Activated CD4-positive, alpha-beta T cell treated with anti-CD3 and anti-CD28 coated beads, Interleukin-2, amount 10 ng/mL, durations not matched to agents 24 days and 14 days (primary cell): ENCODE measurements around the gene RPL36A. TPM values are rescaled to one million over a fixed set of nuclear protein-coding genes. Genes with fewer than 3 reads are reported as not detected.

ENCODE experiments used
- DNase-seq: peaks from one replicate; pipeline ENCODE4 v3.0.0; 2022
- H3K27ac Mint-ChIP-seq: one replicate; pipeline ENCODE4 v1.8.0; 2022; ENCODE audit warnings: mild to moderate bottlenecking, mixed read lengths
- H3K27me3 Mint-ChIP-seq: one replicate; pipeline ENCODE4 v1.8.0; 2022; ENCODE audit warnings: mixed read lengths
- H3K36me3 Mint-ChIP-seq: one replicate; pipeline ENCODE4 v1.8.0; 2022; ENCODE audit warnings: low read depth, mild to moderate bottlenecking, mixed read lengths
- H3K4me1 Mint-ChIP-seq: one replicate; pipeline ENCODE4 v1.8.0; 2021; ENCODE audit warnings: mixed read lengths
- H3K4me3 Mint-ChIP-seq: one replicate; pipeline ENCODE4 v1.8.0; 2022; ENCODE audit warnings: mild to moderate bottlenecking, moderate library complexity, mixed read lengths
- H3K9me3 Mint-ChIP-seq: one replicate; pipeline ENCODE4 v1.8.0; 2021; ENCODE audit warnings: mixed read lengths
- intact Hi-C: fragments of 100-400 bp; cut with micrococcal nuclease; formaldehyde crosslinking; loops from one replicate; pipeline ENCODE4 v1.15.1; 2023
- total RNA-seq: library from RNA; stranded (reverse); gene quantifications from 2 replicates; pipeline ENCODE4 v1.2.3, GENCODE V29; 2022

The RPL36A gene
- 252 and 278 TPM in 2 replicates for total RNA-seq

DNA sequence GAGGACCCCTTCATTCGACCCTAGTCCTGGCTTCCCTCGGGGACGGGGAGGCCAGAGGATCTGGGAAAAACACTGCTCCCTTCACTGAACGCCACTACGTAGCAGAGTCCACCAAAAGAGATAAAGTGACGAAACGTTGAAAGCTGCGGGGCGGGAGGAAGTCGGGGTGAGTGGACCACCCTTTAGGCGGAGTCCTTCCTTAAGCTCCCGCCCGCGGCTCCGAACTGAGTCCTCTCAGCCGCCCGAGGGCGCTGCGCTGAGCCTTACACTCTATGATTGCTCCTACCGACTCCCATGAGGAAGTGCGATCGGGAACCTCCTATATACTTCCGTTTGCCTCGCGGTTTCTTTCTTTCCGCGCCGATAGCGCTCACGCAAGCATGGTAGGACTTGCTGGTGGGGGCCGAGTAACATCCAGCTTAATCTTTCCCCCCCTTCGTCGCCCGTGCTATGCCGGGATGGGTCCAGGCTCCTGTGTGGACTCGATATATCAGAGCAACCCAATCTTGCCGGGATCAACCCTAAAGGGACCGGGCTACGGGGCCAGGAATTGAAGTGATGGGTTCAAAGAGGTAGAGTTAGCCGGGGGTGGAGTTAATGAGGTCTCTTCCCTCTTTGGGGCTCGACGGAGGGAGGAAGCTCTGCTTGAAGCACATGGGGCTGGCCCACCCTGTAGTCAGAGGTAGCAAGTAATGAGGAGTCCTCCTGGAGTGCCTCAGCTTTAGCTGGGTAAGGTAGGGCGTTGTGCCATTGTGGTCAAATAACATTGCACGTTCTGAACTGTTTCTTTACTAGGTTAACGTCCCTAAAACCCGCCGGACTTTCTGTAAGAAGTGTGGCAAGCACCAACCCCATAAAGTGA, at the start of gene RPL36A:
TSS of gene RPL36A (plus strand) at position 348 of the 862 bp plus-strand sequence. CDS start at position 381, 33 bp downstream.
- H3K4me3 Mint-ChIP-seq = peak within 1 kb of the TSS; percentile 97
- peak; percentile 94 for DNase-seq
- H3K9me3 Mint-ChIP-seq = no peaks in the 10 kb centered on the region
- H3K27ac Mint-ChIP-seq = peak within 1 kb of the TSS; percentile 98
- H3K36me3 Mint-ChIP-seq = peaks cover 41% of the 10 kb centered on the region
- H3K4me1 Mint-ChIP-seq = peaks cover 10% of the 10 kb centered on the region
- H3K27me3 Mint-ChIP-seq = no peaks in the 10 kb centered on the region
- intact Hi-C loops = loop anchor here (1.0 to 5.0 kb wide), 3 partner anchors 16 to 569 kb away; partner anchors contain the start of genes CSTF2, GLA and TIMM8A

DNA sequence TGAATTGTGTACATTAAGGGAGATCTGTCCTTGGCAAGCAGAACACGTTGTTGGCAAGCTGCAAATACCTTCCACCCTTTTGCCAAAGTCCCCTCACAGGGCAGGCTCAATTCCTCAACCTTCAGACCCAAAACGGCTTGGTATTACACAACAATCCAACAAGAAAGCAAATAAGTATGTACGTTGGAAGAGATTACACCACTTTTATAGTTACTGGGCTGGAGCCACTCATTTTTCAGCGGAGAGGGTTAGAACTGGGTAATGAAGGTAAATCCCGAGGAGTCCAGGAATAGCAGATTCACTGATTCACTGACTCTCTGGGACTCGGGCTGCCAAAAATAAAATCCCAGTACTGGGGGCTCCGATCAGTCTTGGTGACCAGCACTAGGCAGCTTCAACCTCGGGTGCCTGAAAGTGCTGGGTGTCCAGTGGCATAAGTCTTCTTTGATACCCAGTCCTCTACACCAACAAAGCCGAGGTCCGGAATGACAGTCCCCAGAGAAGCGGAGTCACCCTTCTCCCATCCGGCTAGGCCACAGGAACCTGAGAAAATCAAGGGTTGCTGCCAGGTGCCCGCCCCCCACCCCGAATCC, 42.9 kb upstream of the RPL36A start:
- H3K36me3 Mint-ChIP-seq = peaks cover 17% of the 10 kb centered on the region
- H3K4me3 Mint-ChIP-seq = peak overlapping the region; percentile 92
- H3K27me3 Mint-ChIP-seq = no peaks in the 10 kb centered on the region
- H3K27ac Mint-ChIP-seq = peak overlapping the region; percentile 93
- DNase-seq = no peak
- intact Hi-C loops = loop anchor here (1.0 to 10.0 kb wide), 5 partner anchors 42 to 531 kb away; partner anchors contain the start of genes CENPI, GLA, HNRNPH2 and TRMT2B
- peaks cover 2% of the 10 kb centered on the region for H3K4me1 Mint-ChIP-seq
- no peaks in the 10 kb centered on the region for H3K9me3 Mint-ChIP-seq

DNA sequence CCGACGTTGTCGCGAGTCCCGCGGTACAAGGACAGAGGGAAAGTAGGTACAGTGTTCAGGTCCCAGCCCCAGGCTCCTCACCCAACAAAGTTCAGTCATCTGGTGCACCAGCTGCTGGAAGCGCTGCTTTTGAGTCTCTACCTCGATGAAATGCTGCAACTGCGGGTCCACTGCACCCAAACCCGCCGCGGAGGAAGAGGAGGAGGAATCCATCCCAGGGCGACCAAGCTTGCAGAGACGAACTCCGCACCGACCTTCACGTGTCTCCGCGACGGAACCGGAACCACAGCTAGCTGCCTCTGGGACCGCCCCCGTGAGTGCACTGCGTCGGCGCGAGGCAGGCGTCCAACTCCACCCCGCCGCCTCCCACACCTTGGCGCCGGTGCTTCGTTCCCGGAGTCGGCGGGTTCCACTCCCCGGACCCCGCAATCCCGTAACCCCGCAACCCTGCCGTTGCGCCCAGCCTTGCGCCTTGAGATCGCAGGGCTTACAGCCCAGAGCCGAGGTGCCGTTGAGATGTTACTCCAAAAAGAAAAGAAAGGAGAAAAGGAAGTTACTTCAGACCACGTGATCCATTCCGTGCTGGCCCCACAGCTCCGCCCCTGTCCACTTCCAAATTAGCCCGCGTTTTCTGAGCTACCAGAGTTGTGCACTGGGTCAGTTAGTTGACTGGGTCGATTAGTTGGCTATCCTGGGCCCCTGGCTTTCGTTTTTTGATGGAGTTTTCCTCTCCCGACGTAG, 42.2 kb upstream of the RPL36A start, which contains the start of gene TIMM8A:
TSS of gene TIMM8A (minus strand) at position 291 of the 741 bp plus-strand sequence. CDS start at position 213, 78 bp downstream.
- peak; percentile 94 for DNase-seq
- peak within 1 kb of the TSS; percentile 92 for H3K4me3 Mint-ChIP-seq
- peaks cover 2% of the 10 kb centered on the region for H3K4me1 Mint-ChIP-seq
- H3K9me3 Mint-ChIP-seq = no peaks in the 10 kb centered on the region
- H3K36me3 Mint-ChIP-seq = peaks cover 17% of the 10 kb centered on the region
- peak within 1 kb of the TSS; percentile 93 for H3K27ac Mint-ChIP-seq
- H3K27me3 Mint-ChIP-seq = no peaks in the 10 kb centered on the region
- intact Hi-C loops = loop anchor here (1.0 to 10.0 kb wide), 5 partner anchors 42 to 531 kb away; partner anchors contain the start of genes CENPI, GLA, HNRNPH2 and TRMT2B

DNA sequence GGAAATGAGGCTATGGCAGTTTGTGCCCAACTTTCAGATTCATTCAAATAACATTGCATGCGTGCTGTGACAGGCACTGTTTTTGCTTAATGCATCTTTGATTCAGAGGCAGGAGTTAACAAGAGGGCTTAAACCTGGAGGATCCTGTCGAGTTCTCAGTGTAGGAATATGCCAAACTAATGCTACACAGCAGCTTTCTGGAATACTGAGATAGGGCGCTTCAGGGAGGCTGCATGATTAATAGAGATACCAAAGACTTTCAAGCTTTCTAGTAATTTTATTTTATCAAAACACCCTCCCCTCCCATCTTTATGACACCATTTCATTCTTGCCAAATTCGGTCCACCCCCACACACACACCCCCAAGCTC, 41.6 kb upstream of the RPL36A start:
- H3K4me1 Mint-ChIP-seq = peaks cover 2% of the 10 kb centered on the region
- DNase-seq = no peak
- H3K36me3 Mint-ChIP-seq = peaks cover 15% of the 10 kb centered on the region
- peak overlapping the region; percentile 93 for H3K27ac Mint-ChIP-seq
- H3K4me3 Mint-ChIP-seq = peak overlapping the region; percentile 92
- intact Hi-C loops = loop anchor here (2.0 to 10.0 kb wide), 4 partner anchors 58 to 532 kb away; partner anchors contain the start of genes CENPI, GLA, HNRNPH2 and TRMT2B
- H3K9me3 Mint-ChIP-seq = no peaks in the 10 kb centered on the region
- H3K27me3 Mint-ChIP-seq = no peaks in the 10 kb centered on the region

DNA sequence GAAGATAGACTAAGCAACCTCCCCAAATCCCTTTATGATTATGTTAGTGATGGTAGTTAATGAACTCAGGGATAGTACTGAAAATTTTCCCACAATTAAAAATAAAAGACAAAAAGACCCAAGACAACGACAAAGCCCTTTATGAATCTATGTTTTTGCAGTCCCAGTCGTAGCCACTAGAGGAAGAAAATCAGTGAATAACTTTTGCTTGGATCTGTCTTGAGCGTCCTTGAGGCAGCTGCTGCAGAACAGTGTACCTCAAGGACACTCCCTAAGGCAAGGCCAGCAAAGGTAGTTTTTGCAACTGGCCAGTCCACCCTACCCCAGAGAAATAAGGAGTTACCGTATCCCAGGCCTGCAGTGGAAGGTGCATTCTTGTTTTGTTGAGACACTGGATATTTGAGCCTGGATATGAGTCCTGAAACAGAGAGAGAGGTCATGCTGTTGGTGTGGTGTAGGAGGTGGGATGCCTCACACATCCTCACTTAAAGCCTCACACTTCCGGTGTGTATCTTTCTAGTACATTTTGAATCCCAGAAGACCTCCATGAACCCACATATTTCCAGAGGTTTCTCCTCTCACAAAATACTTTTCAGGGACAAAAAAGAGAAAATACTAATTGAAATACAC, 33.5 kb upstream of the RPL36A start:
- H3K27me3 Mint-ChIP-seq = peaks cover 1% of the 10 kb centered on the region
- intact Hi-C loops = no loop called here
- H3K27ac Mint-ChIP-seq = no peak overlapping the region
- H3K4me3 Mint-ChIP-seq = no peak overlapping the region
- no peaks in the 10 kb centered on the region for H3K4me1 Mint-ChIP-seq
- no peak for DNase-seq
- no peaks in the 10 kb centered on the region for H3K9me3 Mint-ChIP-seq
- H3K36me3 Mint-ChIP-seq = no peaks in the 10 kb centered on the region

DNA sequence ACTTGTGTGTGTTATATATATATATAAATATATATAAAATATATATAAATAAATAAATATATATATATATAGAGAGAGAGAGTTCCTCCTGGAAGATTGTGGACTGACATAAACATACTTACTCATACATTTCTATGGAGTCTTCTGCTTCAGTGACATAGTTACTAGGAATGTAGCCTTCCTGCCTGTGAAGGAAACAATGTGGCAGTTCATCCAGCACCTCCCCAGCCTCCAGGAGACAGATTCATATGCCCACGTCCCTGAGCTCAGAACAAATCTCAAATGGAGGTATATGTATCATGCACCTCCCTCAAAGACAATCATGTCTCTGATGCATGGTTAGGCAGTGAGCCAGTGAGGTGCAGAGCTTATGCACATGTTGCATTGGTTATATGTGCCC, 30.8 kb upstream of the RPL36A start:
- H3K4me1 Mint-ChIP-seq = no peaks in the 10 kb centered on the region
- H3K4me3 Mint-ChIP-seq = no peak overlapping the region
- no peak overlapping the region for H3K27ac Mint-ChIP-seq
- H3K27me3 Mint-ChIP-seq = peaks cover 3% of the 10 kb centered on the region
- intact Hi-C loops = no loop called here
- DNase-seq = no peak
- no peaks in the 10 kb centered on the region for H3K36me3 Mint-ChIP-seq
- no peaks in the 10 kb centered on the region for H3K9me3 Mint-ChIP-seq

DNA sequence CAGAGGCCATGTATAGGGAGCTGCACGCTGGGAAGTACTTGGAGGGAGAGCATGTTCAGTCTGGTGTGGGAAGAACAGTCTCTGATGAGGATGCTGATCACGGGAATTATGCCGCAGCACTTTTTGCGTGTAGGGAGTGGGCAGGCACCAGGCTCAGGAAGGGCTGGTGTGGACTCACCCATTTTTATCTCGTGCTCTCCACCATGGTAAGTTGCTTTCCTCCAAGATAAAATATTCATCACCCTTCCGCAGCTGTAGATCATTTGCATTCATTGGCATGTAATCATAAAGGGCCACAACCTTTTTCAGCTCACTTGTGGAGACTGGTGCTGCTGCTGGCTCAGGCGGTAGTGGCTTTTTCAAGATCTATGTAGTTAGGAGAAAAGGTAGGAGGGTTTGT, 30.4 kb upstream of the RPL36A start:
- H3K4me1 Mint-ChIP-seq = no peaks in the 10 kb centered on the region
- H3K36me3 Mint-ChIP-seq = no peaks in the 10 kb centered on the region
- H3K9me3 Mint-ChIP-seq = no peaks in the 10 kb centered on the region
- no peak for DNase-seq
- H3K27ac Mint-ChIP-seq = no peak overlapping the region
- intact Hi-C loops = no loop called here
- H3K27me3 Mint-ChIP-seq = peaks cover 3% of the 10 kb centered on the region
- no peak overlapping the region for H3K4me3 Mint-ChIP-seq

DNA sequence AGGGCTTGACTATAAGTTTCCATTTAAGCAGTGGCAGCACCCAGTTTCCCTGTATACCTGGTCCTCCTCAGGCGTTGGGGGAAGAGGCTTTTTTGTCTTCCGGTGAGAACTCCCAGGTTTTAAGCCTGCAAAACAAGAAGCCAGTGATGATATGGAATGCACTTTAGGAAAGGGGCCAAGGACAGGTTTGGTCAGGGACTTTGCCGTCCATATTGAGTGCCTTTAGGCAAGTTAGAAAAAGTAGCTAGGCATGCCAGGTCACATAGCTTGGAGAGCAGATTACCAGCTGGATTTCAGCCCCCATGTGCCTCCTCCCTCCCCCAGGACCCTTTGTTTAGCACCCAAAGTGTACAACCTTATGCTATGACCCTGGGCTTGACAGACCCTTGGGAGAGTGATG, 28.7 kb upstream of the RPL36A start:
- Mint-ChIP-seq H3K4me3 (no peak overlapping the region), H3K9me3 (no peaks in the 10 kb centered on the region), H3K27me3 (peaks cover 2% of the 10 kb centered on the region), H3K27ac (no peak overlapping the region), H3K4me1 (no peaks in the 10 kb centered on the region), H3K36me3 (no peaks in the 10 kb centered on the region)
- no peak for DNase-seq
- intact Hi-C loops = no loop called here

DNA sequence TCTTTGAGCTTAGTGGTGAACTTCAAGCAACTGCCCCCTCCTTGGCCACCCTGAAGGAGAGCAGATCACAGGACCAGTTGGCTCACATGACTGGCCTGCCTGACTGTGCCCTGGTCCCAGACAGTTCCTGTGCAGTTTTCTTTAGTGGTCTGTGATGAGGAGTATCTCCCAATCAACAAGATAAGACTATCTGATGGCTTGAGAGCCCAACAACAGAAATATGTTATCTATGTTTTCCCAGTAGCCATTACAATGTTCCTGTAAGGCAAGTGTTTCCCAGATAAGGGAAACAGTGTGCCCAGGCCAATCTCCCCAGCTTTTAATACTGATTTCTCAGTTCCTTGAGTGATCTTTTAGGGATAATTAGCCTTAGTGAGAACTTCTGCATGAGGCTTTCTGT, 28.1 kb upstream of the RPL36A start:
- Mint-ChIP-seq H3K36me3 (no peaks in the 10 kb centered on the region), H3K27me3 (peaks cover 2% of the 10 kb centered on the region), H3K4me3 (no peak overlapping the region), H3K9me3 (no peaks in the 10 kb centered on the region), H3K4me1 (no peaks in the 10 kb centered on the region), H3K27ac (no peak overlapping the region)
- intact Hi-C loops = no loop called here
- DNase-seq = no peak

DNA sequence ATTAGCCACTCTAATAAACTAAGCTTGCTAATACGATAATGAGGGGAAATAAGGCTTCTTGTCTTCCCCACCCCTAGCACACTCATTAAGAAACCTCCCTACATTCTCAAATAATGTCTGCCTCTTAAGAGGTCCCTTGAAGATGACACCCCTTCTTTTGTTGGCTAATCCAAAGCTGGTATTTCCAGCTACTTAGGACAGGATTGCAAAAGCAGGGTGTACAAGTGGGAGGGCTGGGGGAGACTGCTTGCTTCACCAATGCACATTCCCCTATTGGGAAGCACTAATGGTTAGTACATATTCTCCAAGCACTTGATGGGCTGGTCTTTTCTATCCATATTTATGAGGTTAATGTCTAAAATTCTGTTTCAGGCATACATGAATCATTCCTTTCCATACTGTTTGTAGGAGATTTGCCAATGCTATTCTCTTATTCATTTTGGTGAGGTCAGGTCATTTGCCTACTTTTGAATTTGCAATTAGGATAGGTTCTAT, 25.5 kb upstream of the RPL36A start:
- Mint-ChIP-seq H3K36me3 (no peaks in the 10 kb centered on the region), H3K9me3 (no peaks in the 10 kb centered on the region), H3K4me1 (no peaks in the 10 kb centered on the region), H3K27ac (no peak overlapping the region), H3K27me3 (peaks cover 2% of the 10 kb centered on the region), H3K4me3 (no peak overlapping the region)
- DNase-seq = no peak
- intact Hi-C loops = no loop called here

DNA sequence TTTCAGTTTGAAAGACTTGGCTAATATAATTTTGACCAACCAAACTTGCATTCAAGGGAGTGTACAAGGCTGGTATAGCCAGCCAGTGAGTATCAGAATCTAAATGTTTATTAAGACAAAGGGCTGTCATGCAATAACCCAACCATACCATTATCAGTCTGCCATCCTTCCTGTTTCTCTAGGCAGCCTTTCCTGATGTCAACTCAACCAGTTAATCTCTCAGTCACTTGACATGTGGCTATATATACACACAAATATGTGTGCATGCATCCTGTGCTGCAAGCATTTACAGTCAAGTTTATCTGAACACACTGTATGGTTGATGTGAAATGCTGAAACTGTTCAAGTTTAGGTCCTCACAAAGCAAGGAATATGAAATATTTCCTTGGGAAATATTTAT, 22.0 kb upstream of the RPL36A start:
- H3K27me3 Mint-ChIP-seq = peaks cover 3% of the 10 kb centered on the region
- intact Hi-C loops = no loop called here
- no peak overlapping the region for H3K27ac Mint-ChIP-seq
- no peaks in the 10 kb centered on the region for H3K9me3 Mint-ChIP-seq
- no peaks in the 10 kb centered on the region for H3K36me3 Mint-ChIP-seq
- DNase-seq = no peak
- peaks cover 2% of the 10 kb centered on the region for H3K4me1 Mint-ChIP-seq
- no peak overlapping the region for H3K4me3 Mint-ChIP-seq

DNA sequence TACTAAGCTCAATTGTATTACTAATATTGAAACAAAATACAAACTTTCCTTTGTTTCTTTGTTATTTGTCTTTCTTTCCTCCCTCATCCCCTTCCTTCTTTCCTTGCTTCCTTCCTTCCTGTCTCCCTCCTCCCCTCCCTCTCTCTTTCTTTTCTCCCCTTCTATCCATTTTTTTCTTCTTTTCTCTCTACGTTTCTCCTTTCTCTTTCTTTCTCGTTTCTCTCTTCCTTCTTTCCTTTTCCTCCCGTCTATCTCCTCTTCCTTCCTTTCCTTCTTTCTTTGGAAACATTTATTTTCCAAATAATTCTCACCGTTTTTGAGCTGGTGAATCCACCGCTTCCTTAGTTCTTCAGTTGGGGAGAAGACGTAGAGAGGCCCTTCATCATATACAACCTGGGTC, 21.1 kb upstream of the RPL36A start:
- H3K4me1 Mint-ChIP-seq = peaks cover 2% of the 10 kb centered on the region
- H3K9me3 Mint-ChIP-seq = no peaks in the 10 kb centered on the region
- H3K27me3 Mint-ChIP-seq = peaks cover 7% of the 10 kb centered on the region
- no peaks in the 10 kb centered on the region for H3K36me3 Mint-ChIP-seq
- intact Hi-C loops = no loop called here
- no peak overlapping the region for H3K4me3 Mint-ChIP-seq
- DNase-seq = no peak
- no peak overlapping the region for H3K27ac Mint-ChIP-seq

DNA sequence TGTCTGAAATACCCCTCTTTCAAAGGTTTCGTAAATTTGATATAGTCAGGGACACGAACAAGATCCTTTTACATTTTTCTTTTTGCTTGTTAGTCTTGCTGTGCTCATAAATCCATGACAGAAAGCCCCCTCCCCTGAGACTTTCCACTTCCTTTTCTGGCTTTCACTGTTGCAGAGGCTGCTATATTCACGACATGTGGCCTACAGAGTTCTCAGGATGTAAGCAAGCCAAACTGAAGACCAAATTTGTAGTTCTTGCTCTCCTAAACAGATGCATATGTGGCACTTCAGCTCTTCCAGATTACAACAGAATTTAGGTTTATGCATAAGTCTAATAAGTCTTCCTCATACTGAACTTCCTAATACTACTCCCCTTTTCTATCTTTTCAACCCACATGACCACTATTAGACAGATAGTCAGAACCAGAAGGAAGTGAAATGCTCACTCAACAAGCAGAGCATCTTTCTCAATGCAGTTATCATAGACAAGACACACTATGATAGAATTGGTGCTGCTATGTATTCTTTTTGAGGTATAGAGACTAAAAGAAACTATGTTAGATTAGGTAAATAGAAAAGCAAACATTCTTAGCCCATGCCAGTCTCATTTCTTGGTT, 19.8 kb upstream of the RPL36A start:
- no peaks in the 10 kb centered on the region for H3K36me3 Mint-ChIP-seq
- H3K9me3 Mint-ChIP-seq = no peaks in the 10 kb centered on the region
- DNase-seq = no peak
- intact Hi-C loops = no loop called here
- H3K4me1 Mint-ChIP-seq = peaks cover 2% of the 10 kb centered on the region
- peaks cover 7% of the 10 kb centered on the region for H3K27me3 Mint-ChIP-seq
- no peak overlapping the region for H3K4me3 Mint-ChIP-seq
- H3K27ac Mint-ChIP-seq = no peak overlapping the region
